Astrocyte (in vitro differentiated cells and primary cell): ENCODE data around the gene KMT5C.

Experiments used
- EZH2 ChIP-seq: IDR thresholded peaks from 2 replicates; pipeline ENCODE4 v1.6.1; 2012; ENCODE audit warnings: mild to moderate bottlenecking, low read length, inconsistent platforms; ENCODE audit not compliant: insufficient read depth
- TF ChIP-seq, protein P1 (sequence below): IDR thresholded peaks from 2 replicates; pipeline ENCODE4 v1.5.1; 2011; ENCODE audit warnings: low read depth, mild to moderate bottlenecking, inconsistent platforms, low read length, moderate library complexity; ENCODE audit not compliant: insufficient read depth

- TF ChIP-seq, protein P1, sequence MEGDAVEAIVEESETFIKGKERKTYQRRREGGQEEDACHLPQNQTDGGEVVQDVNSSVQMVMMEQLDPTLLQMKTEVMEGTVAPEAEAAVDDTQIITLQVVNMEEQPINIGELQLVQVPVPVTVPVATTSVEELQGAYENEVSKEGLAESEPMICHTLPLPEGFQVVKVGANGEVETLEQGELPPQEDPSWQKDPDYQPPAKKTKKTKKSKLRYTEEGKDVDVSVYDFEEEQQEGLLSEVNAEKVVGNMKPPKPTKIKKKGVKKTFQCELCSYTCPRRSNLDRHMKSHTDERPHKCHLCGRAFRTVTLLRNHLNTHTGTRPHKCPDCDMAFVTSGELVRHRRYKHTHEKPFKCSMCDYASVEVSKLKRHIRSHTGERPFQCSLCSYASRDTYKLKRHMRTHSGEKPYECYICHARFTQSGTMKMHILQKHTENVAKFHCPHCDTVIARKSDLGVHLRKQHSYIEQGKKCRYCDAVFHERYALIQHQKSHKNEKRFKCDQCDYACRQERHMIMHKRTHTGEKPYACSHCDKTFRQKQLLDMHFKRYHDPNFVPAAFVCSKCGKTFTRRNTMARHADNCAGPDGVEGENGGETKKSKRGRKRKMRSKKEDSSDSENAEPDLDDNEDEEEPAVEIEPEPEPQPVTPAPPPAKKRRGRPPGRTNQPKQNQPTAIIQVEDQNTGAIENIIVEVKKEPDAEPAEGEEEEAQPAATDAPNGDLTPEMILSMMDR: no peak
- no peak for TF ChIP-seq EZH2
Measured at GRCh38 chr19:55360902-55361301, 21.2 kb downstream of the KMT5C start.
